ENCODE measurements around the gene SLC26A8. TPM values are rescaled to one million over a fixed set of nuclear protein-coding genes. Genes with fewer than 3 reads are reported as not detected.

Gene SLC26A8
- total and polyA plus RNA-seq, 2 experiments from 2014 or later: 0.89 to 2.9 TPM

DNA sequence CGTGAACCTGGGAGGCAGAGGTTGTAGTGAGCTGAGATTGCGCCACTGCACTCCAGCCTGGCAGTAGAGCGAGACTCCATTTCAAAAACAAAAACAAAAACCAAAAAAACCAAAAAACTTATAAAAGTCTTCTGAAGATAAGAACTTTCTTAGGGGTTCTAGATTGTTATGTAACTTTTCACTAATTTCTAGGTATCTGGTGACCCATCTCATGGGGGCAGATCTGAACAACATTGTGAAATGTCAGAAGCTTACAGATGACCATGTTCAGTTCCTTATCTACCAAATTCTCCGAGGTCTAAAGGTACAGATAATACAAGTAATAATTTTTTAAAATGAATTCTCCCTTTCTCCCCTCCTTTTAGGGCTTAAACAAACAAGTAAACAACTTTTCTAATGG is 48.2 kb upstream of the SLC26A8 start:
- DNase-seq (ENCODE audit: low spot score) (no peak), ATAC-seq (no peak)
- no peaks in the 10 kb centered on the region for H3K27me3 ChIP-seq (ENCODE audit: insufficient read depth)
- no peak overlapping the region for H3K4me3 ChIP-seq
- no peak overlapping the region for H3K27ac ChIP-seq (ENCODE audit: low read depth)
- H3K79me2 ChIP-seq (replicated peaks; ENCODE audit: insufficient read depth): peaks cover 18% of the 10 kb centered on the region
- no peaks in the 10 kb centered on the region for H3F3A ChIP-seq (replicated peaks; ENCODE audit: low read depth)
- TF ChIP-seq JUNB (IDR thresholded peaks at IDR 0.05; ENCODE audit: unreplicated experiment) (no peak), EZH2 (IDR thresholded peaks at IDR 0.05; ENCODE audit: low read depth, unreplicated experiment) (no peak), EZH2phosphoT487 (IDR thresholded peaks at IDR 0.05; ENCODE audit: unreplicated experiment) (no peak), STAT1 (IDR thresholded peaks at IDR 0.05; ENCODE audit: unreplicated experiment) (no peak), CREB1 (CRISPR knock-in tag; IDR thresholded peaks at IDR 0.05; ENCODE audit: low read depth) (no peak), POLR2AphosphoS5 (IDR thresholded peaks at IDR 0.05; ENCODE audit: low read depth) (no peak), ZNF331 (CRISPR knock-in tag; IDR thresholded peaks at IDR 0.05; ENCODE audit: low read depth) (no peak), NANOG (IDR thresholded peaks at IDR 0.05; ENCODE audit: borderline replicate concordance) (no peak), ZNF114 (CRISPR knock-in tag; IDR thresholded peaks at IDR 0.05) (no peak)
- TF ChIP-seq, protein P1, sequence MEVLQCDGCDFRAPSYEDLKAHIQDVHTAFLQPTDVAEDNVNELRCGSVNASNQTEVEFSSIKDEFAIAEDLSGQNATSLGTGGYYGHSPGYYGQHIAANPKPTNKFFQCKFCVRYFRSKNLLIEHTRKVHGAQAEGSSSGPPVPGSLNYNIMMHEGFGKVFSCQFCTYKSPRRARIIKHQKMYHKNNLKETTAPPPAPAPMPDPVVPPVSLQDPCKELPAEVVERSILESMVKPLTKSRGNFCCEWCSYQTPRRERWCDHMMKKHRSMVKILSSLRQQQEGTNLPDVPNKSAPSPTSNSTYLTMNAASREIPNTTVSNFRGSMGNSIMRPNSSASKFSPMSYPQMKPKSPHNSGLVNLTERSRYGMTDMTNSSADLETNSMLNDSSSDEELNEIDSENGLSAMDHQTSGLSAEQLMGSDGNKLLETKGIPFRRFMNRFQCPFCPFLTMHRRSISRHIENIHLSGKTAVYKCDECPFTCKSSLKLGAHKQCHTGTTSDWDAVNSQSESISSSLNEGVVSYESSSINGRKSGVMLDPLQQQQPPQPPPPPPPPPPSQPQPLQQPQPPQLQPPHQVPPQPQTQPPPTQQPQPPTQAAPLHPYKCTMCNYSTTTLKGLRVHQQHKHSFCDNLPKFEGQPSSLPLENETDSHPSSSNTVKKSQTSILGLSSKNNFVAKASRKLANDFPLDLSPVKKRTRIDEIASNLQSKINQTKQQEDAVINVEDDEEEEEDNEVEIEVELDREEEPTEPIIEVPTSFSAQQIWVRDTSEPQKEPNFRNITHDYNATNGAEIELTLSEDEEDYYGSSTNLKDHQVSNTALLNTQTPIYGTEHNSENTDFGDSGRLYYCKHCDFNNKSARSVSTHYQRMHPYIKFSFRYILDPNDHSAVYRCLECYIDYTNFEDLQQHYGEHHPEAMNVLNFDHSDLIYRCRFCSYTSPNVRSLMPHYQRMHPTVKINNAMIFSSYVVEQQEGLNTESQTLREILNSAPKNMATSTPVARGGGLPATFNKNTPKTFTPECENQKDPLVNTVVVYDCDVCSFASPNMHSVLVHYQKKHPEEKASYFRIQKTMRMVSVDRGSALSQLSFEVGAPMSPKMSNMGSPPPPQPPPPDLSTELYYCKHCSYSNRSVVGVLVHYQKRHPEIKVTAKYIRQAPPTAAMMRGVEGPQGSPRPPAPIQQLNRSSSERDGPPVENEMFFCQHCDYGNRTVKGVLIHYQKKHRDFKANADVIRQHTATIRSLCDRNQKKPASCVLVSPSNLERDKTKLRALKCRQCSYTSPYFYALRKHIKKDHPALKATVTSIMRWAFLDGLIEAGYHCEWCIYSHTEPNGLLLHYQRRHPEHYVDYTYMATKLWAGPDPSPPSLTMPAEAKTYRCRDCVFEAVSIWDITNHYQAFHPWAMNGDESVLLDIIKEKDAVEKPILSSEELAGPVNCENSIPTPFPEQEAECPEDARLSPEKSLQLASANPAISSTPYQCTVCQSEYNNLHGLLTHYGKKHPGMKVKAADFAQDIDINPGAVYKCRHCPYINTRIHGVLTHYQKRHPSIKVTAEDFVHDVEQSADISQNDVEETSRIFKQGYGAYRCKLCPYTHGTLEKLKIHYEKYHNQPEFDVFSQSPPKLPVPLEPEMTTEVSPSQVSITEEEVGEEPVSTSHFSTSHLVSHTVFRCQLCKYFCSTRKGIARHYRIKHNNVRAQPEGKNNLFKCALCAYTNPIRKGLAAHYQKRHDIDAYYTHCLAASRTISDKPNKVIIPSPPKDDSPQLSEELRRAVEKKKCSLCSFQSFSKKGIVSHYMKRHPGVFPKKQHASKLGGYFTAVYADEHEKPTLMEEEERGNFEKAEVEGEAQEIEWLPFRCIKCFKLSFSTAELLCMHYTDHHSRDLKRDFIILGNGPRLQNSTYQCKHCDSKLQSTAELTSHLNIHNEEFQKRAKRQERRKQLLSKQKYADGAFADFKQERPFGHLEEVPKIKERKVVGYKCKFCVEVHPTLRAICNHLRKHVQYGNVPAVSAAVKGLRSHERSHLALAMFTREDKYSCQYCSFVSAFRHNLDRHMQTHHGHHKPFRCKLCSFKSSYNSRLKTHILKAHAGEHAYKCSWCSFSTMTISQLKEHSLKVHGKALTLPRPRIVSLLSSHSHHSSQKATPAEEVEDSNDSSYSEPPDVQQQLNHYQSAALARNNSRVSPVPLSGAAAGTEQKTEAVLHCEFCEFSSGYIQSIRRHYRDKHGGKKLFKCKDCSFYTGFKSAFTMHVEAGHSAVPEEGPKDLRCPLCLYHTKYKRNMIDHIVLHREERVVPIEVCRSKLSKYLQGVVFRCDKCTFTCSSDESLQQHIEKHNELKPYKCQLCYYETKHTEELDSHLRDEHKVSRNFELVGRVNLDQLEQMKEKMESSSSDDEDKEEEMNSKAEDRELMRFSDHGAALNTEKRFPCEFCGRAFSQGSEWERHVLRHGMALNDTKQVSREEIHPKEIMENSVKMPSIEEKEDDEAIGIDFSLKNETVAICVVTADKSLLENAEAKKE (CRISPR knock-in tag; IDR thresholded peaks at IDR 0.05): no peak
- TF ChIP-seq, protein P2, sequence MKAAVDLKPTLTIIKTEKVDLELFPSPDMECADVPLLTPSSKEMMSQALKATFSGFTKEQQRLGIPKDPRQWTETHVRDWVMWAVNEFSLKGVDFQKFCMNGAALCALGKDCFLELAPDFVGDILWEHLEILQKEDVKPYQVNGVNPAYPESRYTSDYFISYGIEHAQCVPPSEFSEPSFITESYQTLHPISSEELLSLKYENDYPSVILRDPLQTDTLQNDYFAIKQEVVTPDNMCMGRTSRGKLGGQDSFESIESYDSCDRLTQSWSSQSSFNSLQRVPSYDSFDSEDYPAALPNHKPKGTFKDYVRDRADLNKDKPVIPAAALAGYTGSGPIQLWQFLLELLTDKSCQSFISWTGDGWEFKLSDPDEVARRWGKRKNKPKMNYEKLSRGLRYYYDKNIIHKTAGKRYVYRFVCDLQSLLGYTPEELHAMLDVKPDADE (IDR thresholded peaks at IDR 0.05): no peak
- TF ChIP-seq, protein P3, sequence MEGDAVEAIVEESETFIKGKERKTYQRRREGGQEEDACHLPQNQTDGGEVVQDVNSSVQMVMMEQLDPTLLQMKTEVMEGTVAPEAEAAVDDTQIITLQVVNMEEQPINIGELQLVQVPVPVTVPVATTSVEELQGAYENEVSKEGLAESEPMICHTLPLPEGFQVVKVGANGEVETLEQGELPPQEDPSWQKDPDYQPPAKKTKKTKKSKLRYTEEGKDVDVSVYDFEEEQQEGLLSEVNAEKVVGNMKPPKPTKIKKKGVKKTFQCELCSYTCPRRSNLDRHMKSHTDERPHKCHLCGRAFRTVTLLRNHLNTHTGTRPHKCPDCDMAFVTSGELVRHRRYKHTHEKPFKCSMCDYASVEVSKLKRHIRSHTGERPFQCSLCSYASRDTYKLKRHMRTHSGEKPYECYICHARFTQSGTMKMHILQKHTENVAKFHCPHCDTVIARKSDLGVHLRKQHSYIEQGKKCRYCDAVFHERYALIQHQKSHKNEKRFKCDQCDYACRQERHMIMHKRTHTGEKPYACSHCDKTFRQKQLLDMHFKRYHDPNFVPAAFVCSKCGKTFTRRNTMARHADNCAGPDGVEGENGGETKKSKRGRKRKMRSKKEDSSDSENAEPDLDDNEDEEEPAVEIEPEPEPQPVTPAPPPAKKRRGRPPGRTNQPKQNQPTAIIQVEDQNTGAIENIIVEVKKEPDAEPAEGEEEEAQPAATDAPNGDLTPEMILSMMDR (conservative IDR thresholded peaks at IDR 0.05; ENCODE audit: low read depth in 2 of 2): no peak
- TF ChIP-seq, protein P4, sequence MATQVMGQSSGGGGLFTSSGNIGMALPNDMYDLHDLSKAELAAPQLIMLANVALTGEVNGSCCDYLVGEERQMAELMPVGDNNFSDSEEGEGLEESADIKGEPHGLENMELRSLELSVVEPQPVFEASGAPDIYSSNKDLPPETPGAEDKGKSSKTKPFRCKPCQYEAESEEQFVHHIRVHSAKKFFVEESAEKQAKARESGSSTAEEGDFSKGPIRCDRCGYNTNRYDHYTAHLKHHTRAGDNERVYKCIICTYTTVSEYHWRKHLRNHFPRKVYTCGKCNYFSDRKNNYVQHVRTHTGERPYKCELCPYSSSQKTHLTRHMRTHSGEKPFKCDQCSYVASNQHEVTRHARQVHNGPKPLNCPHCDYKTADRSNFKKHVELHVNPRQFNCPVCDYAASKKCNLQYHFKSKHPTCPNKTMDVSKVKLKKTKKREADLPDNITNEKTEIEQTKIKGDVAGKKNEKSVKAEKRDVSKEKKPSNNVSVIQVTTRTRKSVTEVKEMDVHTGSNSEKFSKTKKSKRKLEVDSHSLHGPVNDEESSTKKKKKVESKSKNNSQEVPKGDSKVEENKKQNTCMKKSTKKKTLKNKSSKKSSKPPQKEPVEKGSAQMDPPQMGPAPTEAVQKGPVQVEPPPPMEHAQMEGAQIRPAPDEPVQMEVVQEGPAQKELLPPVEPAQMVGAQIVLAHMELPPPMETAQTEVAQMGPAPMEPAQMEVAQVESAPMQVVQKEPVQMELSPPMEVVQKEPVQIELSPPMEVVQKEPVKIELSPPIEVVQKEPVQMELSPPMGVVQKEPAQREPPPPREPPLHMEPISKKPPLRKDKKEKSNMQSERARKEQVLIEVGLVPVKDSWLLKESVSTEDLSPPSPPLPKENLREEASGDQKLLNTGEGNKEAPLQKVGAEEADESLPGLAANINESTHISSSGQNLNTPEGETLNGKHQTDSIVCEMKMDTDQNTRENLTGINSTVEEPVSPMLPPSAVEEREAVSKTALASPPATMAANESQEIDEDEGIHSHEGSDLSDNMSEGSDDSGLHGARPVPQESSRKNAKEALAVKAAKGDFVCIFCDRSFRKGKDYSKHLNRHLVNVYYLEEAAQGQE (IDR thresholded peaks at IDR 0.05; ENCODE audit: unreplicated experiment): no peak
- peaks cover 10% of the 10 kb centered on the region for H4K20me1 ChIP-seq (replicated peaks; ENCODE audit: insufficient read depth)
- peaks cover 2% of the 10 kb centered on the region for H3K27me3 Mint-ChIP-seq (ENCODE audit: insufficient read depth, low read depth, poor library complexity)
- H3K36me3 Mint-ChIP-seq (ENCODE audit: low read depth): no peaks in the 10 kb centered on the region
- H3K36me3 ChIP-seq (ENCODE audit: insufficient read depth): no peaks in the 10 kb centered on the region
- H3K4me3 Mint-ChIP-seq: no peak overlapping the region
- H2AFZ ChIP-seq: no peak overlapping the region
- no peaks in the 10 kb centered on the region for H3K9me3 Mint-ChIP-seq
- H3K27ac Mint-ChIP-seq: no peak overlapping the region
- no peaks in the 10 kb centered on the region for H3K9me2 ChIP-seq (ENCODE audit: insufficient read depth)
- no peaks in the 10 kb centered on the region for H3K4me1 ChIP-seq (ENCODE audit: insufficient read depth)
- no peaks in the 10 kb centered on the region for H3K4me1 Mint-ChIP-seq
- H3K4me2 ChIP-seq: no peak overlapping the region

Data from GM23338 (cell line).